ENCODE measurements around the gene CDH12.

- TF ChIP-seq POLR2A (IDR thresholded peaks at IDR 0.05; ENCODE audit: low read length) (no peak), GATA1 (IDR thresholded peaks at IDR 0.05; ENCODE audit: low read depth, low read length) (no peak)
These were observed 238.6 kb downstream of the CDH12 start for GRCh38 chr5:22614486-22615094.

All from erythroblast (primary cell).